HepG2 (cell line): Measurements from ENCODE around the gene WDR47. TPM values are rescaled to one million over a fixed set of nuclear protein-coding genes. Genes with fewer than 3 reads are reported as not detected.

Experiments used
- ATAC-seq: fragments of 200-7000 bp; cut with Tn5 transposase; 3 replicates; pipeline ENCODE4 v1.9.1; 2020; ENCODE audit warnings: mild to moderate bottlenecking, moderate library complexity
- BruUV-seq: library from RNA; stranded (reverse); fragments of 400-500 nt; replicated peaks from 2 replicates; lab custom pipeline; 2021; lab: Mats Ljungman, UMichigan
- CTCF ChIA-PET: fragments of 300-600 bp; formaldehyde crosslinking; extraction: SDS; loops from one replicate; lab custom pipeline; 2021; ENCODE audit warnings: low total read pairs, inconsistent platforms, low intra/inter-chr PET ratio; lab: Yijun Ruan, JAX
- POLR2A ChIA-PET: fragments of 350-600 bp; sonication (Branson Sonifier 250); formaldehyde crosslinking; loops from one replicate; lab custom pipeline; 2020; ENCODE audit warnings: antibody characterized with exemption, inconsistent platforms; lab: Yijun Ruan, JAX
- DNase-seq: peaks from one replicate; pipeline ENCODE4 v3.0.0-alpha.2; 2015; ENCODE audit warnings: low spot score
- FAIRE-seq: peaks from 3 replicates; lab custom pipeline; 2011; peaks lifted over from hg19 to GRCh38; lab: Jason Lieb, UNC
- H2AFZ ChIP-seq: one replicate; pipeline ENCODE4 v1.6.1; 2011; ENCODE audit warnings: low read length, inconsistent platforms
- H3K27ac ChIP-seq: fragments of 300-600 bp; 3 replicates; pipeline ENCODE4 v1.8.0; 2011; ENCODE audit warnings: mixed run types, mild to moderate bottlenecking, mixed read lengths, low read length, inconsistent platforms; ENCODE audit not compliant: insufficient read depth; ENCODE audit errors: extremely low read length
- H3K27me3 ChIP-seq, 2 experiments: fragments of 200-600 bp in 1 of 2; 2 replicates in 1 of 2; 3 replicates in 1 of 2; pipeline versions ENCODE4 v1.6.0 to v1.8.0; 2011; ENCODE audit warnings: low read length in 2 of 2, mild to moderate bottlenecking in 2 of 2, moderate library complexity in 2 of 2, inconsistent platforms in 1 of 2; ENCODE audit not compliant: insufficient read depth in 2 of 2, control insufficient read depth in 1 of 2
- H3K36me3 ChIP-seq, 2 experiments: fragments of 200-600 bp in 1 of 2; replicated peaks in 1 of 2; 2 replicates in 1 of 2; 3 replicates in 1 of 2; pipeline versions ENCODE4 v1.5.1 to v1.8.0; 2011; ENCODE audit warnings: low read length in 2 of 2, inconsistent platforms in 1 of 2; ENCODE audit not compliant: insufficient read depth in 2 of 2, control insufficient read depth in 1 of 2
- H3K4me1 ChIP-seq: 2 replicates; pipeline ENCODE4 v1.5.1; 2012; ENCODE audit warnings: low read length, inconsistent platforms; ENCODE audit not compliant: insufficient read depth
- H3K4me2 ChIP-seq: 2 replicates; pipeline ENCODE4 v1.6.0; 2011; ENCODE audit warnings: low read depth, low read length, inconsistent platforms
- H3K4me3 ChIP-seq, 3 experiments: fragments of 200-600 bp in 1 of 3; sonication (generic), shearing (Covaris generic) in 1 of 3; replicated peaks in 1 of 3; 2 replicates each; pipeline ENCODE4 v1.5.1; 2011 to 2016; ENCODE audit warnings: low read length in 3 of 3, inconsistent platforms in 2 of 3, low read depth in 2 of 3, mild to moderate bottlenecking in 2 of 3, control low read depth in 1 of 3, mixed read lengths in 1 of 3; ENCODE audit not compliant: insufficient read depth in 1 of 3
- H3K79me2 ChIP-seq: one replicate; pipeline ENCODE4 v1.6.1; 2011; ENCODE audit warnings: low read length, inconsistent platforms; ENCODE audit not compliant: insufficient read depth
- H3K9ac ChIP-seq: 2 replicates; pipeline ENCODE4 v1.6.0; 2011; ENCODE audit warnings: mild to moderate bottlenecking, low read depth, low read length, inconsistent platforms; ENCODE audit not compliant: insufficient read depth
- H3K9me3 ChIP-seq: 2 replicates; pipeline ENCODE4 v1.5.1; 2012; ENCODE audit warnings: mild to moderate bottlenecking, low read length
- H4K20me1 ChIP-seq: 2 replicates; pipeline ENCODE4 v1.6.0; 2011; ENCODE audit warnings: inconsistent platforms, mild to moderate bottlenecking, low read length, moderate library complexity; ENCODE audit not compliant: insufficient read depth
- ATM ChIP-seq: fragments of 450-650 bp; IDR thresholded peaks from 2 replicates; pipeline ENCODE4 v1.7.1; 2017; ENCODE audit warnings: mild to moderate bottlenecking, borderline replicate concordance
- CHD4 ChIP-seq: fragments of 200-600 bp; sonication (generic); IDR thresholded peaks from 2 replicates; pipeline ENCODE4 v1.7.0; 2017; ENCODE audit warnings: mild to moderate bottlenecking, low read length, borderline replicate concordance
- FOXC1 ChIP-seq: sonication (generic); formaldehyde crosslinking; IDR thresholded peaks from 2 replicates; pipeline ENCODE4 v1.8.0; 2022; ENCODE audit warnings: mild to moderate bottlenecking, missing genetic modification reagents, borderline replicate concordance
- FOXJ3 ChIP-seq: sonication (generic); formaldehyde crosslinking; IDR thresholded peaks from 2 replicates; pipeline ENCODE4 v1.4.0; 2020; ENCODE audit warnings: missing genetic modification reagents, mild to moderate bottlenecking, borderline replicate concordance
- IRX3 ChIP-seq: sonication (generic); formaldehyde crosslinking; IDR thresholded peaks from 2 replicates; pipeline ENCODE4 v1.8.1; 2023; ENCODE audit warnings: mild to moderate bottlenecking, low read depth, missing genetic modification reagents, borderline replicate concordance
- LCORL ChIP-seq, 2 experiments: fragments of 450-650 bp in 1 of 2; sonication (generic) in 1 of 2; formaldehyde crosslinking in 1 of 2; IDR thresholded peaks; 2 replicates each; pipeline versions ENCODE4 v1.5.0 to v1.6.1; 2017 to 2020; ENCODE audit warnings: antibody characterized with exemption in 1 of 2, missing genetic modification reagents in 1 of 2
- PHF21A ChIP-seq: sonication (generic); formaldehyde crosslinking; IDR thresholded peaks from 2 replicates; pipeline ENCODE4 v1.5.0; 2020; ENCODE audit warnings: mild to moderate bottlenecking, missing genetic modification reagents
- SNRNP70 ChIP-seq: fragments of 200-400 bp; formaldehyde crosslinking; IDR thresholded peaks from 2 replicates; pipeline ENCODE4 v1.6.1; 2017; ENCODE audit warnings: mild to moderate bottlenecking, low read depth, low read length, moderate library complexity
- TEF ChIP-seq: sonication (generic); formaldehyde crosslinking; IDR thresholded peaks from 2 replicates; pipeline ENCODE4 v1.5.0; 2020; ENCODE audit warnings: missing genetic modification reagents
- ZBTB1 ChIP-seq: sonication (generic); formaldehyde crosslinking; IDR thresholded peaks from 2 replicates; pipeline ENCODE4 v1.4.0; 2020; ENCODE audit warnings: missing genetic modification reagents, borderline replicate concordance
- ZBTB34 ChIP-seq: sonication (generic); formaldehyde crosslinking; IDR thresholded peaks from 2 replicates; pipeline ENCODE4 v1.8.0; 2022; ENCODE audit warnings: mild to moderate bottlenecking, missing genetic modification reagents
- ZFP62 ChIP-seq: sonication (generic); formaldehyde crosslinking; IDR thresholded peaks from 2 replicates; pipeline ENCODE4 v1.4.0; 2020; ENCODE audit warnings: missing genetic modification reagents
- ZFP91 ChIP-seq: sonication (generic); formaldehyde crosslinking; IDR thresholded peaks from 2 replicates; pipeline ENCODE4 v1.9.0; 2022; ENCODE audit warnings: missing genetic modification reagents, mild to moderate bottlenecking, borderline replicate concordance
- ZNF10 ChIP-seq: sonication (generic); formaldehyde crosslinking; IDR thresholded peaks from 2 replicates; pipeline ENCODE4 v1.4.0; 2020; ENCODE audit warnings: mild to moderate bottlenecking, low read depth, missing genetic modification reagents, borderline replicate concordance
- ZNF546 ChIP-seq: sonication (generic); formaldehyde crosslinking; conservative IDR thresholded peaks from 2 replicates; pipeline ENCODE4 v1.8.1; 2023; ENCODE audit warnings: mild to moderate bottlenecking, missing genetic modification reagents
- ZNF879 ChIP-seq: sonication (generic); formaldehyde crosslinking; IDR thresholded peaks from 2 replicates; pipeline ENCODE4 v1.8.1; 2023; ENCODE audit warnings: missing genetic modification reagents
- WGBS: methylation state at CpG from one replicate; pipeline ENCODE4 v1.1.6; 2017; ENCODE audit warnings: low lambda C conversion rate; 5-methylcytosine and 5-hydroxymethylcytosine counted together
- in situ Hi-C: cut with HindIII; loops from 2 replicates; pipeline ENCODE4 v1.10.0; 2017; ENCODE audit warnings: low pct_unique_long_range_greater_than_20kb; ENCODE audit not compliant: extremely low pct_ligation_motif_present
- intact Hi-C: fragments of 100-400 bp; cut with micrococcal nuclease; formaldehyde crosslinking; loops from one replicate; pipeline ENCODE4 v1.10.0; 2022; ENCODE audit not compliant: unreplicated experiment
- polyA plus RNA-seq, 8 experiments: library from polyadenylated mRNA; depleted of rRNA in 3 of 8; stranded (reverse) in 7 of 8; unstranded in 1 of 8; fragments of >200 nt; fragmentation: Illumina TruSeq in 4 of 8; extraction: Trizol in 4 of 8; gene quantifications; 2 replicates each; pipeline versions ENCODE4 v1.2.1 to v1.2.3, GENCODE V29; 2011 to 2016; ENCODE audit warnings: low read depth in 4 of 8, missing spikeins in 1 of 8, mixed read lengths in 1 of 8; ENCODE audit not compliant: insufficient read depth in 1 of 8
- total RNA-seq, 5 experiments: library from RNA; depleted of rRNA; stranded (reverse); fragments of >200 nt; fragmentation: Illumina TruSeq; extraction: Trizol; gene quantifications; 2 replicates each; pipeline ENCODE4 v1.2.3, GENCODE V29; 2016; ENCODE audit warnings: low read depth in 1 of 5

The WDR47 gene
- total and polyA plus RNA-seq, 2 of the 13 experiments (the other 11 are each of a cell fraction or from before 2014, with no cell fraction given), result 4.3 to 5.9 TPM

- no peaks in the 10 kb centered on the region for H3K9me3 ChIP-seq
- DNase-seq, result no peak
- no peak overlapping the region for H3K4me2 ChIP-seq
- no peaks in the 10 kb centered on the region for H3K4me1 ChIP-seq
- H3K4me3 ChIP-seq, result no peak overlapping the region
- H3K27me3 ChIP-seq, result no peaks in the 10 kb centered on the region
- H4K20me1 ChIP-seq, result no peaks in the 10 kb centered on the region
- ATAC-seq, result no peak
- no peak for TF ChIP-seq TEF (CRISPR knock-in tag)
- POLR2A ChIA-PET, result no interaction called here
- in situ Hi-C loops, result no loop called here
- no TSS peak for BruUV-seq
- H3K9ac ChIP-seq, result no peak overlapping the region
- 94% methylated on average over 4 of the region's 4 CpGs for WGBS
- H2AFZ ChIP-seq, result no peak overlapping the region
- H3K36me3 ChIP-seq, result no peaks in the 10 kb centered on the region
- CTCF ChIA-PET, result no interaction called here
- FAIRE-seq, result no peak
- no peaks in the 10 kb centered on the region for H3K79me2 ChIP-seq
- H3K27ac ChIP-seq, result no peak overlapping the region
- intact Hi-C loops, result no loop called here
These were observed 65.2 kb downstream of the WDR47 start for GRCh38 chr1:108976658-108977057.

GRCh38 chr1:108972951-108973350 lies 69.0 kb downstream of the WDR47 start:
- Histone ChIP-seq H4K20me1 (no peaks in the 10 kb centered on the region), H3K79me2 (no peaks in the 10 kb centered on the region), H2AFZ (no peak overlapping the region), H3K27me3 (no peaks in the 10 kb centered on the region), H3K9ac (no peak overlapping the region), H3K4me3 (no peak overlapping the region), H3K4me1 (no peaks in the 10 kb centered on the region), H3K27ac (no peak overlapping the region), H3K4me2 (no peak overlapping the region), H3K36me3 (peaks cover 0 to 4% of the 10 kb centered on the region in 2 experiments; a peak in 1 of 5 replicates), H3K9me3 (no peaks in the 10 kb centered on the region)
- in situ Hi-C loops, result no loop called here
- CTCF ChIA-PET, result no interaction called here
- no peak for ATAC-seq
- 88% methylated on average over 1 of the region's 1 CpG for WGBS
- intact Hi-C loops, result no loop called here
- FAIRE-seq, result no peak
- no peak for DNase-seq
- no TSS peak for BruUV-seq
- POLR2A ChIA-PET, result no interaction called here
- TF ChIP-seq ZFP62 (CRISPR knock-in tag) (no peak), ZNF546 (CRISPR knock-in tag) (no peak), ATM (no peak), IRX3 (CRISPR knock-in tag) (no peak), FOXJ3 (CRISPR knock-in tag) (no peak), FOXC1 (CRISPR knock-in tag) (no peak), ZNF10 (CRISPR knock-in tag) (no peak), CHD4 (no peak), LCORL (IDR thresholded peaks at IDR 0.05) (no peak), LCORL (CRISPR knock-in tag; IDR thresholded peaks at IDR 0.05) (no peak), PHF21A (CRISPR knock-in tag) (no peak), ZFP91 (CRISPR knock-in tag) (no peak), SNRNP70 (no peak), ZBTB1 (CRISPR knock-in tag) (no peak), ZBTB34 (CRISPR knock-in tag) (no peak), ZNF879 (CRISPR knock-in tag) (no peak)
